Fibroblast of the aortic adventitia (primary cell): ENCODE data around the gene DPH7. TPM values are rescaled to one million over a fixed set of nuclear protein-coding genes. Genes with fewer than 3 reads are reported as not detected.

Experiments
- DNase-seq: peaks from one replicate; pipeline ENCODE4 v3.0.0-alpha.2; 2010; ENCODE audit warnings: low read depth
- H3K4me3 ChIP-seq: 2 replicates; pipeline ENCODE4 v1.5.1; 2011; ENCODE audit warnings: low read depth, mild to moderate bottlenecking, control low read depth, low read length, moderate library complexity
- total RNA-seq: library from RNA; depleted of rRNA; stranded (reverse); fragments of >200 nt; gene quantifications from 2 replicates; pipeline ENCODE4 v1.2.3, GENCODE V29; 2012; ENCODE audit warnings: low replicate concordance
- TF ChIP-seq, protein P1 (sequence below): IDR thresholded peaks from 2 replicates; pipeline ENCODE4 v1.5.1; 2011; ENCODE audit warnings: mild to moderate bottlenecking, low read length, control low read depth, inconsistent platforms; ENCODE audit not compliant: insufficient read depth

The DPH7 gene
- total RNA-seq, 1 donor: 16.1 TPM

DNA sequence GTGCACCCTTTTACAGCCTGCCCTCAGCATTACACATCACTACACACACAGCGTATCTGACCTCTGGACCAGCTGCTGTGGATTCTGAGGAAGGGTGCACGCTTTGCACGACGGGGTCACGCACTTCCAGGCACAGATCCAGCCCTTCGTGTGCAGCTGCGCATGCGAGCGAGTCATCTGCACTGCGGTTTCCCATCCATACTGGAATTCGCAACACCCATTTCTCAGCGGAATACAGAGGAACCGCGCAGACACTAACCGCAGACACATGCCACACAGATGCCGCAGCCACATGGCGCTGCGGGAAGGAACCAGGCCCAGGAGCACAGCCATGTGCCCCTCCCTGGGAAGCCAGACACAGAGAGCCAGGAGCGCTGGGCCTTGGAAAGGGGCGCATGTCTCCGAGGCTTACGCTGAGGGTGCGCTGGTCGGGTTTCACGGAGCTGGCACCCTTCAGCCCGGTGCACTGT, 72.0 kb downstream of the DPH7 start:
- DNase-seq: no peak
- H3K4me3 ChIP-seq: no peak overlapping the region
- TF ChIP-seq, protein P1, sequence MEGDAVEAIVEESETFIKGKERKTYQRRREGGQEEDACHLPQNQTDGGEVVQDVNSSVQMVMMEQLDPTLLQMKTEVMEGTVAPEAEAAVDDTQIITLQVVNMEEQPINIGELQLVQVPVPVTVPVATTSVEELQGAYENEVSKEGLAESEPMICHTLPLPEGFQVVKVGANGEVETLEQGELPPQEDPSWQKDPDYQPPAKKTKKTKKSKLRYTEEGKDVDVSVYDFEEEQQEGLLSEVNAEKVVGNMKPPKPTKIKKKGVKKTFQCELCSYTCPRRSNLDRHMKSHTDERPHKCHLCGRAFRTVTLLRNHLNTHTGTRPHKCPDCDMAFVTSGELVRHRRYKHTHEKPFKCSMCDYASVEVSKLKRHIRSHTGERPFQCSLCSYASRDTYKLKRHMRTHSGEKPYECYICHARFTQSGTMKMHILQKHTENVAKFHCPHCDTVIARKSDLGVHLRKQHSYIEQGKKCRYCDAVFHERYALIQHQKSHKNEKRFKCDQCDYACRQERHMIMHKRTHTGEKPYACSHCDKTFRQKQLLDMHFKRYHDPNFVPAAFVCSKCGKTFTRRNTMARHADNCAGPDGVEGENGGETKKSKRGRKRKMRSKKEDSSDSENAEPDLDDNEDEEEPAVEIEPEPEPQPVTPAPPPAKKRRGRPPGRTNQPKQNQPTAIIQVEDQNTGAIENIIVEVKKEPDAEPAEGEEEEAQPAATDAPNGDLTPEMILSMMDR: no peak

DNA sequence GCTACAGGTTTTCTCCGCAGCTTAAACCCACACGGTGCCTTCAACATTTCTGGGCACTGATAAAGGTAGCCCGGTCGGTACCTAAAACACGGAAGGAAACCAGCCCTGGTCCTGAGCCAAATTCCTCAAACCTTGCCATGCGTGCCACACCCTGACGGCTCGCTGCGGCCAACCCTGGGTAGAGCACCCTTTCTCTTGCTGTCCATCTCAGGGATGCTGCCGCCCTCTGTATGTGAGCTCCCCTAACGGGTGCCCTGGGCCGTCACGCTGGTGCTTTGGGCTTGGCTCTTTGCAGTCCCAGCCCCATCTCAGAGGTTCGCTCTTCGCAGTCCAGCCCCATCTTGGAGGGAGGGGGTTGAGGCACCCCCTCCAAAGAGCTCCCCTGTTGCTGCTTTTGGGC, 72.5 kb downstream of the DPH7 start:
- H3K4me3 ChIP-seq: no peak overlapping the region
- no peak for DNase-seq
- TF ChIP-seq, protein P1: no peak

DNA sequence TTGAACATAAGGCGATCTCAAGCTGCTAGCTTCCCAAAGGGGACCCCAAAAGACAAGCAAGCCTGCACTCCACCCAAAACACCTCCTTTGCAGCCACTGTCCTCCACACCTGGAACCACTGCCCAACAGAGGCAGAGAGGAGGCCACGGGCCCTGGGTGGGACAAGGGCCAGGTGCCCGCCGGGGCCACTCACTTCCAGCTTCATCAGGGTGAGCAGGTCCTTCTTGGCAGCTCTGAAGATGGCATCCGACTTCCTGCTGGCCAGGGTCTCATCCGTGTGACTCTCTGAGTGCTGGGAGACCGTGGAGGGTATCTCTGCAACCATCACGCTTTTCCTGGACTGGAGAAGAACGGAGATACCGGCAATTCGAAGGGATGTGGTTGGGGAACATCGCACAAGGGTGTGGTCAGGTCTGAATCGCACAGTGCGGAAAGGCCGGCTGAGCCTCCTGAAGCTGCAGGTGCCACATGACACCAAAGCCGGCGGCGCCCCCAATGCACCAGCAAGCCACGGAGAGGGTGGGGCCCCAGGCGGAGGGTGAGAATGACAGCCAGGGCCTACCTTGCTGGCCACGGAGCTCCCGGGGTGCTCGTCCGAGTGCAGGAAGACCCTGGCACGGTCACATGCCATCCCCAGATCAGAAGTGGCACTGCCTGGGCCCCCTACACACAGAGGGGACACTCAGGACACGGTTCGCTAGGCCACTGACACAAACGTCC, 73.1 kb downstream of the DPH7 start:
- DNase-seq: no peak
- TF ChIP-seq, protein P1: no peak
- no peak overlapping the region for H3K4me3 ChIP-seq

Other genes with a start within 250 kb of the DPH7 start
- 5.2 and 14.3 TPM in 2 replicates for gene EXD3, start 155.8 kb downstream of the DPH7 start, total RNA-seq
- gene NOXA1, start 155.5 kb downstream of the DPH7 start, total RNA-seq: 0.36 and 0.74 TPM in 2 replicates
- not detected in 2 replicates for gene ENTPD8, start 137.6 kb downstream of the DPH7 start, total RNA-seq
- 29.1 and 29.6 TPM in 2 replicates for gene NSMF, start 119.6 kb downstream of the DPH7 start, total RNA-seq
- gene PNPLA7, start 28.5 kb downstream of the DPH7 start, total RNA-seq: 0.81 and 5.4 TPM in 2 replicates
- gene MRPL41, start 27.0 kb downstream of the DPH7 start, total RNA-seq: 27.7 and 81.1 TPM in 2 replicates
- gene ZMYND19, start 11.6 kb upstream of the DPH7 start, total RNA-seq: 5.1 and 15.5 TPM in 2 replicates
- gene ARRDC1, start 26.8 kb upstream of the DPH7 start, total RNA-seq: 1.8 and 15.0 TPM in 2 replicates
- 31.4 and 41.8 TPM in 2 replicates for gene EHMT1, start 40.1 kb upstream of the DPH7 start, total RNA-seq